ENCODE measurements around the gene C15orf61.

C15orf61 gene

GRCh38 chr15:67551207-67551743, 30.3 kb downstream of the C15orf61 start:
- Histone ChIP-seq H3K27ac (no peak overlapping the region), H3K4me1 (peaks cover 0 to 18% (median 12%) of the 10 kb centered on the region in 10 experiments; a peak in 12 of 20 replicates), H3K4me3 (no peak overlapping the region), H3K36me3 (peaks cover 39 to 78% (median 53%) of the 10 kb centered on the region in 11 experiments), H3K27me3 (no peaks in the 10 kb centered on the region), H3K9ac (no peak overlapping the region), H3K4me2 (no peak overlapping the region), H3K9me3 (replicated peaks in 1 of 11) (no peaks in the 10 kb centered on the region), H4K20me1 (peaks cover 0 to 10% (median 3%) of the 10 kb centered on the region in 11 experiments; a peak in 6 of 22 replicates)
- TF ChIP-seq Cebpa-rat (IDR thresholded peaks at IDR 0.05) = no peak

- Histone ChIP-seq H3K4me2 (no peak overlapping the region), H3K27me3 (no peaks in the 10 kb centered on the region), H3K36me3 (peaks cover 64 to 94% (median 74%) of the 10 kb centered on the region in 11 experiments), H4K20me1 (no peaks in the 10 kb centered on the region), H3K4me3 (no peak overlapping the region), H3K9me3 (replicated peaks in 1 of 11) (peaks cover 14 to 21% (median 17%) of the 10 kb centered on the region in 11 experiments; a peak in 21 of 22 replicates), H3K9ac (no peak overlapping the region), H3K4me1 (no peaks in the 10 kb centered on the region), H3K27ac (no peak overlapping the region)
- no peak for TF ChIP-seq Cebpa-rat (IDR thresholded peaks at IDR 0.05)
These were observed 33.6 kb downstream of the C15orf61 start for GRCh38 chr15:67554580-67554979.

- H3K4me2 ChIP-seq = no peak overlapping the region
- no peak overlapping the region for H3K9ac ChIP-seq
- no peaks in the 10 kb centered on the region for H3K4me1 ChIP-seq
- no peak overlapping the region for H3K4me3 ChIP-seq
- peaks cover 15 to 30% (median 22%) of the 10 kb centered on the region in 11 experiments; a peak in 21 of 22 replicates for H3K9me3 ChIP-seq (replicated peaks in 1 of 11)
- H3K27ac ChIP-seq = no peak overlapping the region
- H3K27me3 ChIP-seq = no peaks in the 10 kb centered on the region
- H3K36me3 ChIP-seq = peaks cover 60 to 90% (median 69%) of the 10 kb centered on the region in 11 experiments
- no peaks in the 10 kb centered on the region for H4K20me1 ChIP-seq
- no peak for TF ChIP-seq Cebpa-rat (IDR thresholded peaks at IDR 0.05)
These were observed 36.1 kb downstream of the C15orf61 start for GRCh38 chr15:67556976-67557570.

GRCh38 chr15:67558502-67558901, 37.6 kb downstream of the C15orf61 start:
- Histone ChIP-seq H4K20me1 (peaks cover 0 to 5% (median 0%) of the 10 kb centered on the region in 11 experiments; a peak in 1 of 22 replicates), H3K27me3 (no peaks in the 10 kb centered on the region), H3K27ac (no peak overlapping the region), H3K36me3 (peaks cover 48 to 84% (median 58%) of the 10 kb centered on the region in 11 experiments), H3K9ac (no peak overlapping the region), H3K9me3 (replicated peaks in 1 of 11) (peaks cover 15 to 30% (median 22%) of the 10 kb centered on the region in 11 experiments; a peak in 21 of 22 replicates), H3K4me3 (no peak overlapping the region), H3K4me1 (no peaks in the 10 kb centered on the region), H3K4me2 (no peak overlapping the region)
- TF ChIP-seq Cebpa-rat (IDR thresholded peaks at IDR 0.05) = no peak

- Histone ChIP-seq H3K36me3 (peaks cover 48 to 87% (median 58%) of the 10 kb centered on the region in 11 experiments), H3K27ac (no peak overlapping the region)
These were observed 38.2 kb downstream of the C15orf61 start for GRCh38 chr15:67559158-67559557.

GRCh38 chr15:67559576-67559975, 38.6 kb downstream of the C15orf61 start:
- H3K27ac ChIP-seq = no peak overlapping the region
- peaks cover 15 to 30% (median 22%) of the 10 kb centered on the region in 11 experiments; a peak in 21 of 22 replicates for H3K9me3 ChIP-seq (replicated peaks in 1 of 11)
- no peak overlapping the region for H3K4me3 ChIP-seq
- H4K20me1 ChIP-seq = peaks cover 0 to 5% (median 0%) of the 10 kb centered on the region in 11 experiments; a peak in 1 of 22 replicates
- H3K27me3 ChIP-seq = no peaks in the 10 kb centered on the region
- peaks cover 46 to 84% (median 58%) of the 10 kb centered on the region in 11 experiments for H3K36me3 ChIP-seq
- no peak for TF ChIP-seq Cebpa-rat (IDR thresholded peaks at IDR 0.05)
- H3K4me2 ChIP-seq = no peak overlapping the region
- H3K4me1 ChIP-seq = peaks cover 0 to 7% (median 3%) of the 10 kb centered on the region in 10 experiments; a peak in 11 of 20 replicates
- H3K9ac ChIP-seq = no peak overlapping the region

More at GRCh38 chr15:67559158-67559557, 38.2 kb downstream of the C15orf61 start:
- Histone ChIP-seq H3K27me3 (no peaks in the 10 kb centered on the region), H3K4me1 (peaks cover 0 to 2% (median 0%) of the 10 kb centered on the region in 10 experiments; a peak in 1 of 20 replicates), H4K20me1 (peaks cover 0 to 5% (median 0%) of the 10 kb centered on the region in 11 experiments; a peak in 1 of 22 replicates), H3K4me2 (no peak overlapping the region), H3K4me3 (no peak overlapping the region), H3K9ac (no peak overlapping the region), H3K9me3 (replicated peaks in 1 of 11) (peaks cover 15 to 30% (median 22%) of the 10 kb centered on the region in 11 experiments; a peak in 21 of 22 replicates)
- TF ChIP-seq Cebpa-rat (IDR thresholded peaks at IDR 0.05) = no peak

- no peak overlapping the region for H3K4me2 ChIP-seq
- H3K9me3 ChIP-seq (replicated peaks in 1 of 11) = peaks cover 15 to 30% (median 22%) of the 10 kb centered on the region in 11 experiments; a peak in 21 of 22 replicates
- H3K27me3 ChIP-seq = no peaks in the 10 kb centered on the region
- peaks cover 0 to 13% (median 10%) of the 10 kb centered on the region in 10 experiments; a peak in 12 of 20 replicates for H3K4me1 ChIP-seq
- H3K36me3 ChIP-seq = peaks cover 38 to 76% (median 52%) of the 10 kb centered on the region in 11 experiments
- H3K4me3 ChIP-seq = no peak overlapping the region
- H3K9ac ChIP-seq = no peak overlapping the region
- no peak overlapping the region for H3K27ac ChIP-seq
- no peak for TF ChIP-seq Cebpa-rat (IDR thresholded peaks at IDR 0.05)
- H4K20me1 ChIP-seq = peaks cover 0 to 5% (median 0%) of the 10 kb centered on the region in 11 experiments; a peak in 1 of 22 replicates
These were observed 39.4 kb downstream of the C15orf61 start for GRCh38 chr15:67560320-67560719.

GRCh38 chr15:67563092-67563491, 42.2 kb downstream of the C15orf61 start:
- no peak for TF ChIP-seq Cebpa-rat (IDR thresholded peaks at IDR 0.05)
- Histone ChIP-seq H3K36me3 (peaks cover 29 to 67% (median 38%) of the 10 kb centered on the region in 11 experiments), H3K4me2 (no peak overlapping the region), H3K27ac (no peak overlapping the region), H3K4me3 (no peak overlapping the region), H3K9ac (no peak overlapping the region), H4K20me1 (peaks cover 0 to 5% (median 0%) of the 10 kb centered on the region in 11 experiments; a peak in 1 of 22 replicates), H3K27me3 (no peaks in the 10 kb centered on the region), H3K4me1 (peaks cover 0 to 13% (median 10%) of the 10 kb centered on the region in 10 experiments; a peak in 12 of 20 replicates), H3K9me3 (replicated peaks in 1 of 11) (peaks cover 12 to 24% (median 19%) of the 10 kb centered on the region in 11 experiments; a peak in 21 of 22 replicates)
